T-helper 2 cell (primary cell): ENCODE results near the gene XKRX.
A peak's percentile ranks its signal among the peaks of the same experiment; 100 is the strongest.

Experiments used
- DNase-seq, 5 experiments: peaks; one replicate each; pipeline versions ENCODE4 v3.0.0 to v3.0.0-alpha.2; 2012 to 2022
- total RNA-seq, 2 donors: gene quantifications; one replicate each; lab custom pipeline; 2026; lab: John Stamatoyannopoulos, UW

XKRX gene
- total RNA-seq, result 0.94 to 1.2 reads per million in 2 donors

GRCh38 chrX:100928660-100929613, at the start of gene XKRX:
TSS of gene XKRX (minus strand) at chrX:100928917. CDS start at chrX:100928304, 613 bp downstream.
- DNase-seq, result peak in 2 of 5 experiments; percentile 6 to 40

GRCh38 chrX:100976211-100976610, 47.5 kb upstream of the XKRX start:
- no peak for DNase-seq

GRCh38 chrX:100975212-100975611, 46.5 kb upstream of the XKRX start:
- no peak for DNase-seq

- no peak for DNase-seq
Measured at GRCh38 chrX:100973411-100973810, 44.7 kb upstream of the XKRX start.

- no peak for DNase-seq
Measured at GRCh38 chrX:100969936-100970335, 41.2 kb upstream of the XKRX start.

GRCh38 chrX:100969408-100969807, 40.7 kb upstream of the XKRX start, which contains the start of gene ARL13A:
TSS of gene ARL13A (plus strand) at chrX:100969708. CDS start at chrX:100973690, 3,982 bp downstream.
- no peak for DNase-seq

DNA sequence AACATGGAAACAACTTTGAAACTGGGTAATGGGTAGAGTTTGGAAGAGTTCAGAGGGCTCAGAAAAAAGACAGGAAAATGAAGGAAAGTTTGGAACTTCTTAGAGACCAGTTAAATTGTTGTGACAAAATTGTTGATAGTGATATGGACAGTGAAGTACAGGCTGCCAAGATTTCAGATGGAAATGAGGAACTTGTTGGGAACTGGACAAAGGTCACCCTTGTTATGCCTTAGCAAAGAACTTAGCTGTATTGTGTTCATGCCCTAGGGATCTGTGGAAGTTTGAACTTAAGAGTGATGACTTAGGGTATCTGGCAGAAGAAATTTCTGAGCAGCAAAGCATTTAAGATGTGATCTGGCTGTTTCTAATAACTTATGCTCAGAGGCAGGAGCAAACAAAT, 35.6 kb upstream of the XKRX start:
- no peak for DNase-seq

DNA sequence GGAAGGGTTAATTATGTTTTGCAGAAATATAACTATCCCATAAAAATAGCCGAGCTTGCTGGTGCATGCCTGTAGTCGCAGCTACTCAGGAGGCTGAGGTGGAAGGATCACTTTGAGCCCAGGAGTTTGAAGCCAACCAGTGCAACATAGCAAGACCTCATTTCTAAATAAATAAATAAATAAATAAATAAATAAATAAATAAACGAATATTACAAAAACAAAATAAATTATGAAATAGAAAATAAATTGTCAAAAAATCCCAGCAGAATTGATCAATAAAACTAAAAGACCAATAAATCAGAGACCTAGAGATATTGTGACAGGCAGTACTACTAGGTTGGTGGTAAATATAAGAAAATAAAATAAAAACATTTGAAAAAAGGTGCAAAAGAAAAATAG, 34.1 kb upstream of the XKRX start:
- DNase-seq, result no peak

DNA sequence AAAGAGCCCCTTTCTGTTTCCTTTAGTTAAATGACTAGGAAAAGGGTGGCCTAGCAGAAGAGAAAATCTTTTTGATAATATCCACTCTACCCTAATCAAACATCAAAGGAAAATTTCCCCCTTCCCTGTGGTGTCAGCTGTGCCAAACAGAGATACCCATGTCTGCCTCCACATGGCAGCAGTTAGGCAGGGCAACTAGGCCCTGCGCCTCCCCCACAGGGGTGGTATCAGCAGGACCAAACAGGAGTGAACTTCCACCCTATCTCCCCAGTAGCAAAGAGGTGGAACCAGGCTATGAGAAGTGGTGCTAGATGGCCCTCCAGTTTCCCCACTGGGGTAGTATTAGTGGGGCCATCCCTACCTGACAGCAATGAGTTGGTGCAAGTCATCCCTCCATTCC, 19.8 kb upstream of the XKRX start:
- no peak for DNase-seq

- DNase-seq, result no peak
Measured at GRCh38 chrX:100946299-100946927, 17.7 kb upstream of the XKRX start.

DNA sequence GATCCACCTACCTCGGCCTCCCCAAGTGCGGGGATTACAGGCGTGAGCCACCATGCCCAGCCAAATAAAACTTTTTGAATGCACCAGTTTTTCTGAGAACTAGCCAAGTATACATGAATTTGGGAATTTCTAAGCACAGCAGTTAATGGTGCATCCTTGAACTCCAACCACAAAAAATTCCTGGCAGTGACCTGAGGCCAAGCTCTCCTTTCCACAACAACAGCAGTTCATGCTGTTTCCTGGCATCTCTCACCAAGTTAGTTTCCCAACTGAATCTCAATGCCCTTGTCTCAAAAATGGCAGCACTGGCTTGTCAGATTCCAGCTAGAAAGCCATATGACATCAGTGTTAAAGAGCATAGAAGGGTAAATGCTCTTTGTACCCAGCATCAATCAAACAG, 15.9 kb upstream of the XKRX start:
- DNase-seq, result no peak

DNA sequence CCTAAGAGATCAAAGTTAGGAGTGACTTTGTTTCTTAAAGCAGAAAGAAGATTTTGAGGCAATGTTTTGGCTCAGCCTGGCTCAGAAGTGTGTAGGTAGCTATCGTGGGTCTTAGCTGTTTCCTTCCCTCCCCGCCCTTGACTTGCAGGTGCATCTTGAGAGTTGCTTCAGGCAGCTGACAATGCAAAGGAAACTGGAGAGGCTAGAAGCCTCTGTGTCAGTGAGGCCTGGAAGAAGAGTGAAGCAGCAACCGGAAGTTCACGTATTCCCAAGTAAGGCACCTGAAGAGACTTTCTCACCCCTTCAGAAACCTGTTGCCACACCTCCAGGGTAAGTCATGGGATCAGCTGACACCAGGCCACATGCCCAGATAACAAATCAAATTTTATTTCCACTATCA, 10.6 kb upstream of the XKRX start:
- DNase-seq, result no peak

- DNase-seq, result no peak
Measured at GRCh38 chrX:100935767-100936166, 7.0 kb upstream of the XKRX start.

GRCh38 chrX:100931925-100932285, 3.2 kb upstream of the XKRX start:
- DNase-seq, result no peak

DNA sequence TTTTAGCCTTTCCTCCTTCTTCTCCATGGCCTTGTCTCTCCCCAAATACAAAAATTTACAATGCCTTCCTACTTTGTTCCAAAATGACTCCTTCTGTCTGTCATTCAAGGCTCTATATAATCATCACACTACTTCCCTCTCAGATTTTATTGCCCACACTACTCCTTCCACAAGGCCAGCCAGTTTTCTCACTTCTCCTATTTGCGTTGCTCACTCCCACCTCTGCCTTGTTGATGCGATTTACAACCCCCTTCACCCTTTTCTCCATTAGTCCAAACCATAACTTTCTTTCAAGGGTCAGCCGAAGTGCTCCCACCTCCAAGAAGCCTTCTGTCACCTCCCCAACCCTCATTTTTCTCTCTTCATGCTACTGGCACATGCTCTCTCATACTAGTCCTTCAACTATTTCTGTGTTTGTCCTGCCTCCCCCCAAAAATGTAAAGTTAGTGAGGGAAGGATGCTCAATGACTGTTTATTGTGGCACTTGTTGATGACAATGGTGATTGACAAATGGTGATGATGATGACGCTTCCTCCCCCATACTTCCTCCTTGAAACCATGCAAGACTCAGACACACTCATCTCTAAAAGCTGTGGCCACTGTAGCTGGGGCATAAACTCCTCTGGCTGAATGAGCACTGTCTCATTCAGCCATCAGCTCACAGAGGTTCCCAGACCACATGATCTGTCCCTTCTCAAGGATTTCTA, 2.7 kb upstream of the XKRX start:
- DNase-seq, result peak in 1 of 5 experiments; percentile 65

GRCh38 chrX:100926453-100926852, 2.3 kb downstream of the XKRX start:
- no peak for DNase-seq

- no peak for DNase-seq
Measured at GRCh38 chrX:100924375-100924774, 4.3 kb downstream of the XKRX start.

DNA sequence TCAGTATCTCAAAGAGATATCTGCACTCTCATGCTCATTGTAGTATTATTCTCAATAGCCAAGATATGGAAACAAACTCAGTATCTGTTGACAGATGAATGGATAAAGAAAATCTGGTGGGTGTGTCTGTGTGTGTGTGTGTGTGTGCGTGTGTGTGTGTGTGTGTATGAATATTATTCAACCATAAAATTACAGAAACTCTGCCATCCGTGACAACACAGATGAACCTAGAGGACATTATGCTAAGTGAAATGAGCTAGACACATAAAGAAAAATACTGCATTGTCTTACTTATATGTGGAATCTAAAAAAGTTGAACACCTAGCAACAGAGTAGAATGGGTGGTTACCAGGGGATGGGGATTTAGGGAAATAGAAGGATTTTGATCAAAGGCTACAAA, 13.2 kb downstream of the XKRX start:
- DNase-seq, result no peak

DNA sequence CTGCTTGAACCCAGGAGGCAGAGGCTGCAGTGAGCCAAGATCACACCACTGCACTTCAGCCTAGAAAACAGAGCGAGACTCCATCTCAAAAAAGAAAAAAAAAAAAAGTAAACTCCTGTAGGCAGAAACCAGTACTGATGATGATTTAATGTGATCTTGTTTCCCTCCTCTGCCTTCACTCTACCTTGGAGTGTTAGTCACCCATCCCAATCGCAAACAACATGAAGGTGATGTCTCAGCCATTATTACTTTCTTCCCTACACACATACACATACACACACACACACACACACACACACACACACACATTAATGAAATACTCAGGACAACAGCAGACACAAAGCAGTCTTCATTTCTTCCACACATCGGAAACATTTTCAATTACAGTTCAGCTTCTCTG, 15.6 kb downstream of the XKRX start:
- no peak for DNase-seq

DNA sequence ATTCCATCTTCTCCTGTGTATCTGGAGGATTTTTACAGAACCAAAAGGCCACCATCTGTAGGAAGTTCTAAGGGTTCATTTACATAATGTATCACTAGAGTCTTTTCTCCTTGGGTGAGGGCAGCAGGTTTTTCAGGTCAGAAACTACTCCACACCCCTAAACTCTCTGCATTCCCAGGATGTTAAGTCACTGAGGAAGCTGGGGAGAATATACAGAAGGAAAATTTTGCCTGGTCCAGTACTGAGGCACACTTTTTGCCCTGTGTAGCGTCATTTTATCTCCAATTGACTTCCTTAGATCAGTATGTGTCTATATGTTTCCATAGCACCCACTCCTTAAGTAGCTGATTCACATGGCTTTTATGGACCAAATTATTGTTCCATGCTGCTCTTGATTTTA, 17.0 kb downstream of the XKRX start:
- no peak for DNase-seq

DNA sequence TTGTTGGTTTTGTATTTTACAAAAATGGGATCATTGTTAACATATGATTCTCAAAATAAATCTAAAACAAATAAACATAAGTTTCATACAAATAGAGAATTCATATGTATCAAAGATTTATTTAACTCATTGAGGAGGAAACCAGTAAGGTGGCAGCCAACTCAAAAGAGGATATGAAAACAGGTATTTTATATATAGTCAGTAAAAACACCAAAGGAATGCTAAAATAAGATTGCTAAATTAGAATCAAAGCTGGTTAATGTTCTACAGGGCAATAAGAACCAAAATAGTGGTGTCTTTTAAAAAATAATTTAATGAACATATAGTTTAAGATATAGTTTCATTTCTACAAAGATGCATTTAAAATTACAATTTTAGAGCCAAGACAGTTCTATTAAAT, 23.1 kb downstream of the XKRX start:
- no peak for DNase-seq

- DNase-seq, result no peak
Measured at GRCh38 chrX:100904433-100904832, 24.3 kb downstream of the XKRX start.

- peak in 1 of 5 experiments; percentile 30 for DNase-seq
Measured at GRCh38 chrX:100895365-100896075, 33.2 kb downstream of the XKRX start.
